HG02623 (cell line): ENCODE data around the gene ROS1.
A peak's percentile ranks its signal among the peaks of the same experiment; 100 is the strongest.
"Not testable (repeated sequence)": the region's sequence is repeated elsewhere in the genome, so short reads cannot be mapped to it uniquely, and the experiment has no call there.

Experiments
- ATAC-seq: cut with Tn5 transposase; IDR thresholded peaks from one replicate; pipeline ENCODE4 v1.9.1; 2021; ENCODE audit warnings: moderate library complexity; ENCODE audit not compliant: unreplicated experiment

The ROS1 gene

DNA sequence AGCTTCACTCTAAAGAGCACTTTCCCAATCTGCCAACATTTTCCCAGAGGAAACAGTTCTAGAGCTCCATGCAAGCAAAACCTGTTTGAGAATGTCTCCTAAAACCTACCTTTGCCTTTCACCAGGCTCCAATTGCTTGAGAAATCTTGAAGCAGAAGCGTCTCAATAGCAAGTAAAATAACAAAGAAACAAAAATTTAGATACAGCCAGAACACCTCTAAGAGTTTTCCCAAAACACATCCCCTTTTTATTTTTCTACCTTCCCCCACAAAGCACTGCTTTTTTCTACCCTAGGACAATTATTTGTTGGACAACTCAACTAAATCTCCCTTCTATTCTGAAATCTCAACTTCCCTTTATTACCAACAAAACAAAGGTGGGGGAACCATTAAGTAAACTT is 156.8 kb downstream of the ROS1 start:
- ATAC-seq, result no peak

- no peak for ATAC-seq
Observed at GRCh38 chr6:117267766-117268534, 157.8 kb downstream of the ROS1 start.

GRCh38 chr6:117267054-117267347 is 158.7 kb downstream of the ROS1 start:
- ATAC-seq, result no peak

- no peak for ATAC-seq
Observed at GRCh38 chr6:117266257-117267053, 159.3 kb downstream of the ROS1 start.

- ATAC-seq, result no peak
Observed at GRCh38 chr6:117265410-117266256, 160.1 kb downstream of the ROS1 start, which contains the start of gene VGLL2. VGLL2 (plus strand) TSS chr6:117265558; CDS start chr6:117265764, 206 bp downstream.

- ATAC-seq, result peak; percentile 54
Observed at GRCh38 chr6:117264692-117265409, 160.9 kb downstream of the ROS1 start.

GRCh38 chr6:117264369-117264691 is 161.4 kb downstream of the ROS1 start:
- ATAC-seq, result peak; percentile 6

DNA sequence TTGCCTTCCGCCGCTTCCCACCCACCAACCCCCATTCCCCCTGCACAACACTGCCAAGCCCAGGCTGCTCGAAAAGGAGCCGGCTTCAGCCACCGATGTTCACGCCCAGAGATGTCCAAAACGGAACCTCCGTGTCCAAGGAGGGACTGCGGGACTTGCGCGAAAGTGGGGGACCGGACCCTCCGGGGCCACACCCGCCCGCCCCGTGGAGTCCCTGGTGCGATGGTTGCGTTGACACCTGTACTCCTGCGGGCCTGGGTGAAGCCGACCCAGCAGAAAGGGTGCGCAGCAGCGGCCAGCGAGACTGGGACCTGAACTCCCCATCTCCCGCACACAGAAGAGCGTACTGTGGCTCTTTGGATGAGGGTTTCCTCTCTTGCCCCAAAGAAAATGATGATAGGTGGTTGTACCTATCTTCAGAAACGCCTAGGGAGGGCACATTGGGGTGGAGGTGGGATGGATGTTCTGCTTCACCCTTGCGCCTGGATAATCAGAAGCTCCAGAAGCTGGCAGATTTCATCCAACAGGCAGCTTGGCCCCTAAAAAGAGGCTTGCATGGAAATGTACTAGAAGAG is 162.3 kb downstream of the ROS1 start:
- no peak for ATAC-seq

- no peak for ATAC-seq
Observed at GRCh38 chr6:117262799-117263198, 162.9 kb downstream of the ROS1 start.

GRCh38 chr6:117253785-117254184 is 172.0 kb downstream of the ROS1 start:
- ATAC-seq, result no peak

DNA sequence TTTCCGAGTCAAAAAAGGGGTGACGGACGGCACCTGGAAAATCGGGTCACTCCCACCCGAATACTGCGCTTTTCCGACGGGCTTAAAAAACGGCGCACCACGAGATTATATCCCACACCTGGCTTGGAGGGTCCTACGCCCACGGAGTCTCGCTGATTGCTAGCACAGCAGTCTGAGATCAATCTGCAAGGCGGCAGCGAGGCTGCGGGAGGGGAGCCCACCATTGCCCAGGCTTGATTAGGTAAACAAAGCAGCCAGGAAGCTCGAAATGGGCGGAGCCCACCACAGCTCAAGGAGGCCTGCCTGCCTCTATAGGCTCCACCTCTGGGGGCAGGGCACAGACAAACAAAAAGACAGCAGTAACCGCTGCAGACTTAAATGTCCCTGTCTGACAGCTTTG is 180.8 kb downstream of the ROS1 start:
- ATAC-seq, result not testable (repeated sequence)

GRCh38 chr6:117244571-117244970 is 181.2 kb downstream of the ROS1 start:
- not testable (repeated sequence) for ATAC-seq
